Measurements from ENCODE around the gene PELI1. TPM values are rescaled to one million over a fixed set of nuclear protein-coding genes. Genes with fewer than 3 reads are reported as not detected.
A peak's percentile ranks its signal among the peaks of the same experiment; 100 is the strongest.

The PELI1 gene
- total and polyA plus RNA-seq, 10 donors, result 14.5 to 70.1 (median 55.7) TPM

DNA sequence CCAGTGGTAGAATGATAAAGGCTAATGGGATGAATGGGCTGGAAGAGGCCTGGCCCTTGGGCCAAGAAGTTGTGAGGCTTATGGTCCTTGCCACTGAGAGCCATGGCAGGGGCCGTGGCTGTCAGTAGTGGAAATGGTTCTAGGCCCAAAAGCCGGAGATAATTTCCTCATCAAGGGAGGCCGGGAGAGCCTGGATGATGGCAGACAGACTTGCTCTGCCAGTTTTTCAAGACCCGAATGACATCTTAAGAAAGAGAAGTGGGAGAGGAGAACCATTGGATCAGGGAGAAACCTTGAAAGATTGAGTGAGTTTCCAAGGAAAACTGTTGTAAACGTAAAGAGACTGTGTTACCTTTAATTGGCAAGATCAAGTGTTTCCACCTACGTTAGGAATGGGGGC, 78.7 kb downstream of the PELI1 start:
- 84 to 99% (median 94%) methylated on average over 6 of the region's 6 CpGs for WGBS, 5 donors
- no peaks in the 10 kb centered on the region for H3K27me3 ChIP-seq (replicated peaks in 1 of 7)
- H3K4me1 ChIP-seq, result peaks cover 0 to 11% (median 5%) of the 10 kb centered on the region in 6 donors
- intact Hi-C loops (cut with DNase I; ENCODE audit: low total_unique reads), result no loop called here
- no peak overlapping the region for H3K4me3 ChIP-seq
- H3K27ac ChIP-seq, result no peak overlapping the region
- TF ChIP-seq POLR2AphosphoS5 (IDR thresholded peaks at IDR 0.05), result no peak
- no peak for TF ChIP-seq POLR2A (IDR thresholded peaks at IDR 0.05)
- no peak for TF ChIP-seq CTCF (IDR thresholded peaks at IDR 0.05 in 8 of 11, conservative IDR thresholded peaks at IDR 0.05 in 3 of 11)
- no peaks in the 10 kb centered on the region for H3K9me3 ChIP-seq
- no peak for DNase-seq
- H3K36me3 ChIP-seq, result no peaks in the 10 kb centered on the region

GRCh38 chr2:64063924-64064331, 80.3 kb downstream of the PELI1 start:
- DNase-seq, result no peak
- TF ChIP-seq CTCF (IDR thresholded peaks at IDR 0.05 in 8 of 11, conservative IDR thresholded peaks at IDR 0.05 in 3 of 11) (no peak), POLR2A (IDR thresholded peaks at IDR 0.05) (no peak), POLR2AphosphoS5 (IDR thresholded peaks at IDR 0.05) (no peak)
- H3K27me3 ChIP-seq (replicated peaks in 1 of 7), result no peaks in the 10 kb centered on the region
- H3K9me3 ChIP-seq, result no peaks in the 10 kb centered on the region
- no peak overlapping the region for H3K4me3 ChIP-seq
- H3K27ac ChIP-seq, result peak overlapping the region in 4 of 8 donors; percentile 7 to 38 (median 12)
- H3K36me3 ChIP-seq, result no peaks in the 10 kb centered on the region
- intact Hi-C loops (cut with DNase I; ENCODE audit: low total_unique reads), result no loop called here
- peaks cover 0 to 11% (median 5%) of the 10 kb centered on the region in 6 donors for H3K4me1 ChIP-seq
- WGBS, 5 donors, result 68 to 82% (median 75%) methylated on average over 4 of the region's 4 CpGs

DNA sequence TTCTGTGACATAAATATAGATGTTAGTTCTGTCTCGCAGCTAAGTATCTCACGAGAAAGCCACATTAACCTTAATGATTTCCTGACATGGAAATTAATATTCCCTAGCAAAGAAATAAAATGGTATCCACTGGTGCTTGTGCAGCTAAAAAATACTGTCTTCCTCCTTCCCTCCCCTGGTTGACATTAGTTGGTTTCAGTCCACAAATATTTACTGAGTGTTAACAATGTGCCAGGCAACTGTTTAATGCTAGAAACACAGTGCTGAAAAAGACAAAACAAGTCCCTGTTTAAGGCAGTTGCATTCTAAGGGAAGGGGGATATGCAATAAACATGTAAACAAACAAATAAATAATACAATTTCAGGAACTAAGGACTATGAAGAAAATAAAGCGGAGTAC, 80.8 kb downstream of the PELI1 start:
- 66 to 83% (median 72%) methylated on average over 3 of the region's 3 CpGs for WGBS, 5 donors
- TF ChIP-seq POLR2A (IDR thresholded peaks at IDR 0.05) (no peak), CTCF (IDR thresholded peaks at IDR 0.05 in 8 of 11, conservative IDR thresholded peaks at IDR 0.05 in 3 of 11) (no peak), POLR2AphosphoS5 (IDR thresholded peaks at IDR 0.05) (no peak)
- Histone ChIP-seq H3K4me3 (no peak overlapping the region), H3K27me3 (replicated peaks in 1 of 7) (no peaks in the 10 kb centered on the region), H3K27ac (no peak overlapping the region), H3K4me1 (peaks cover 0 to 11% (median 5%) of the 10 kb centered on the region in 6 donors), H3K36me3 (no peaks in the 10 kb centered on the region), H3K9me3 (no peaks in the 10 kb centered on the region)
- intact Hi-C loops (cut with DNase I; ENCODE audit: low total_unique reads), result no loop called here
- no peak for DNase-seq

- peaks cover 0 to 11% (median 5%) of the 10 kb centered on the region in 6 donors for H3K4me1 ChIP-seq
- H3K9me3 ChIP-seq, result no peaks in the 10 kb centered on the region
- H3K4me3 ChIP-seq, result no peak overlapping the region
- DNase-seq, result no peak
- intact Hi-C loops (cut with DNase I; ENCODE audit: low total_unique reads), result no loop called here
- H3K36me3 ChIP-seq, result no peaks in the 10 kb centered on the region
- H3K27me3 ChIP-seq (replicated peaks in 1 of 7), result no peaks in the 10 kb centered on the region
- TF ChIP-seq POLR2A (IDR thresholded peaks at IDR 0.05) (no peak), POLR2AphosphoS5 (IDR thresholded peaks at IDR 0.05) (no peak), CTCF (IDR thresholded peaks at IDR 0.05 in 8 of 11, conservative IDR thresholded peaks at IDR 0.05 in 3 of 11) (no peak)
- H3K27ac ChIP-seq, result no peak overlapping the region
Measured at GRCh38 chr2:64062840-64063239, 81.4 kb downstream of the PELI1 start.

Data from spleen (tissue), 11 donors.